Activated CD4-positive, alpha-beta T cell treated with anti-CD3 and anti-CD28 coated beads, Interleukin-2, amount 10 ng/mL, durations not matched to agents 24 days and 14 days (primary cell): ENCODE results near the gene KCNN3. TPM values are rescaled to one million over a fixed set of nuclear protein-coding genes. Genes with fewer than 3 reads are reported as not detected.
A peak's percentile ranks its signal among the peaks of the same experiment; 100 is the strongest.

Source experiments
- DNase-seq: peaks from one replicate; pipeline ENCODE4 v3.0.0; 2022
- H3K27ac Mint-ChIP-seq: one replicate; pipeline ENCODE4 v1.8.0; 2022; ENCODE audit warnings: mild to moderate bottlenecking, mixed read lengths
- H3K27me3 Mint-ChIP-seq: one replicate; pipeline ENCODE4 v1.8.0; 2022; ENCODE audit warnings: mixed read lengths
- H3K36me3 Mint-ChIP-seq: one replicate; pipeline ENCODE4 v1.8.0; 2022; ENCODE audit warnings: low read depth, mild to moderate bottlenecking, mixed read lengths
- H3K4me1 Mint-ChIP-seq: one replicate; pipeline ENCODE4 v1.8.0; 2021; ENCODE audit warnings: mixed read lengths
- H3K4me3 Mint-ChIP-seq: one replicate; pipeline ENCODE4 v1.8.0; 2022; ENCODE audit warnings: mild to moderate bottlenecking, moderate library complexity, mixed read lengths
- H3K9me3 Mint-ChIP-seq: one replicate; pipeline ENCODE4 v1.8.0; 2021; ENCODE audit warnings: mixed read lengths
- intact Hi-C: fragments of 100-400 bp; cut with micrococcal nuclease; formaldehyde crosslinking; loops from one replicate; pipeline ENCODE4 v1.15.1; 2023
- total RNA-seq: library from RNA; stranded (reverse); gene quantifications from 2 replicates; pipeline ENCODE4 v1.2.3, GENCODE V29; 2022

The KCNN3 gene
- total RNA-seq, 1 donor from 2014 or later = 0.35 TPM

- peak overlapping the region; percentile 94 for H3K27ac Mint-ChIP-seq
- H3K27me3 Mint-ChIP-seq = peaks cover 8% of the 10 kb centered on the region
- H3K36me3 Mint-ChIP-seq = no peaks in the 10 kb centered on the region
- DNase-seq = no peak
- H3K9me3 Mint-ChIP-seq = no peaks in the 10 kb centered on the region
- H3K4me3 Mint-ChIP-seq = peak overlapping the region; percentile 90
- H3K4me1 Mint-ChIP-seq = peaks cover 84% of the 10 kb centered on the region
- intact Hi-C loops = loop anchor here (2.0 to 5.0 kb wide), 3 partner anchors 16 to 261 kb away; partner anchors contain the start of gene KCNN3
These were observed 123.3 kb downstream of the KCNN3 start for GRCh38 chr1:154746622-154747299.

DNA sequence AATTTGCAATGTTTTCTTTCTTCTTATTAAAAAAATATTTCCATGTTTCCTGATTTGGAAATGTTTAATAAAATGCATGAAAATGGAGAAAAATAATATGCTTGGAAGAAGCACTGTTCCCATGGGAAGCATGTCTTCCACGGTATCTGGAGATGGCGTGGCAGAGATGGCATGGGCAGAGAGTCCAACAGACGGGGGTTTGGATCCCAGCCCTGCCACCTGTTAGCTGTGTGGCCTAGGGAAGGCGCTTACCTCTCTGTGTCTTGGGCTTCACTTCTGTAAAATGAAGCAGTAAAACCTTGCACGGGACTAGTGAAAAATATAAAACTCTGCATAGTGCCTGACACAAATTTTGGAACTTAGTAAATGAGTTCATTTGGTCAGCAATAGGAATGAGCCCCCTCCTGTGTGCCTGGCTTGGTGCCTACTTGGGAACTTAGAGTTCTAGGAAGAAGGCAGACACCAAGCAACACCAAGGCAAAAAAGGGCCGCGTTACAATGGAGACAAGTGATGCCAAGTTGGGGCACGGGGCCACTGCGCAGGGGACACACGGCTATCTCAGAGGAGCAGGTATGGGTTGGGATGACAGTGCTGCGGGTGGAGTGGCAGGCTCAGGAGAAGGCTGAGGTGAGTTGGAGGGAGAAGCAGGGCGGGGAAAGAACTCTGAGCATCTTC lies 124.2 kb downstream of the KCNN3 start:
- Mint-ChIP-seq H3K4me1 (peaks cover 77% of the 10 kb centered on the region), H3K9me3 (peaks cover 4% of the 10 kb centered on the region), H3K4me3 (peak overlapping the region; percentile 90), H3K36me3 (no peaks in the 10 kb centered on the region), H3K27me3 (peaks cover 8% of the 10 kb centered on the region), H3K27ac (peak overlapping the region; percentile 52)
- intact Hi-C loops = loop anchor here (2.0 to 5.0 kb wide), 5 partner anchors 13 to 261 kb away; partner anchors contain the start of gene KCNN3
- no peak for DNase-seq

- Mint-ChIP-seq H3K9me3 (peaks cover 5% of the 10 kb centered on the region), H3K27me3 (peaks cover 8% of the 10 kb centered on the region), H3K27ac (peak overlapping the region; percentile 75), H3K4me1 (peaks cover 74% of the 10 kb centered on the region), H3K4me3 (peak overlapping the region; percentile 64), H3K36me3 (no peaks in the 10 kb centered on the region)
- DNase-seq = peak; percentile 88
- intact Hi-C loops = loop anchor here (2.0 to 5.0 kb wide), 4 partner anchors 13 to 262 kb away; partner anchors contain the start of gene KCNN3
These were observed 124.8 kb downstream of the KCNN3 start for GRCh38 chr1:154745286-154745731.

DNA sequence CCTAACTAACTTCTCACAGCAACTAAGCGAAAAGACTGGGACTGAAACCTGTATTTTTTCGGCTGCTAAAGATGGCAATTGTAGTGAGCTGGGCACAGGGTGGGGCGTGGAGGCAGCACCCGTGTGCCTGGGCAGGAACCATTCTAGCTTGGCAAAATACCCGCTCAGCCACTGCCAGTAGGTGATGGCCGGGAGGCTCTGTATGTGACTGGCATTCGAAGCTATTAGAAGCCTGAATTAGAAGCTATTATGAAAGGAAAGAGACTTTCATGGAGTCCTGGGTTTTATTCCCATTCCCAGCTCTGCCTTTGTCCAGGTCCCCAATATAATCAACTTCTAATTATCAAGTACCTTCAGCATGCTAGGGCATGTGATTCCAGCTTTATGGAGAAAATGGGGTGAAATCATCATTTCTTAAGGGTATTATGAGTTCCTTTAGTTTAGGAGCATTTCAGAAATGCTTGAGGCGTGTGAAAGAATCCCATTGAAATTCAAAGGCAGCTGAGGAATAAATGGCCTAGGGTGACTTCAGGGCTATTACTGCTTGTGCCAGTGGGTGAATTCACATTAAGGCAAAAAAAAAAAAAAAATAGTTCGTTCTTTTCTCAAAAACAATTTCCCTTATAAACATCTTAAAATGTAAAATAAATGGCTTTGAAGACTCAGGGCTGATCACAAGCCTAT lies 125.6 kb downstream of the KCNN3 start:
- Mint-ChIP-seq H3K9me3 (peaks cover 7% of the 10 kb centered on the region), H3K27ac (no peak overlapping the region), H3K36me3 (no peaks in the 10 kb centered on the region), H3K27me3 (peaks cover 8% of the 10 kb centered on the region), H3K4me1 (peaks cover 73% of the 10 kb centered on the region), H3K4me3 (no peak overlapping the region)
- intact Hi-C loops = loop anchor here (2.0 to 5.0 kb wide), 4 partner anchors 14 to 263 kb away; partner anchors contain the start of gene KCNN3
- DNase-seq = no peak

DNA sequence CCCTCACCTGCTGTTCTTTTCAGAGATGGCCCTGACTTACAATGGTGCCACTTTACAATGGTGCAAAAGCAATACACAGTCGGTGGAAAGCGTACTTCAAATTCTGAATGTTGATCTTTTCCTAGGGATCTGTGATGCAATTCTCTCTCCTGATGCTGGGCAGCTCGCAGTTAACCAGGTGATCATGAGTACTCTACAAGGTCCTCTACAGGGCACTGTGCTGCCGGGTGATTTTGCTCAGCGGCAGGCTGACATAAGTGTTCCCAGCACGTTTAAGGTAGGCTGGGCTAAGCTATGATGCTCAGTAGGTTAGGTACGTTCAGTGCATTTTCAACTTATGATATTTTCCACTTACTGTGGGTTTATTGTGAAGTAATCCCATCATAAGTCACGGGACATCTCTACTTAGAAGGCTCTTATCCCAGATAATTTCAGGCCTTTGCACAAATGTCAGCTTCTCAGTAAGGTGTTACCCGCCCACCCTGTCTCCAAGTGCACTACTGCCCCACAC lies 126.5 kb downstream of the KCNN3 start:
- DNase-seq = no peak
- intact Hi-C loops = loop anchor here (2.0 kb wide), 2 partner anchors 15 to 47 kb away; no protein-coding TSS in a partner anchor
- peaks cover 9% of the 10 kb centered on the region for H3K27me3 Mint-ChIP-seq
- peaks cover 73% of the 10 kb centered on the region for H3K4me1 Mint-ChIP-seq
- H3K9me3 Mint-ChIP-seq = peaks cover 15% of the 10 kb centered on the region
- no peak overlapping the region for H3K27ac Mint-ChIP-seq
- H3K36me3 Mint-ChIP-seq = peaks cover 3% of the 10 kb centered on the region
- H3K4me3 Mint-ChIP-seq = no peak overlapping the region

GRCh38 chr1:154742606-154743005 lies 127.5 kb downstream of the KCNN3 start:
- peaks cover 72% of the 10 kb centered on the region for H3K4me1 Mint-ChIP-seq
- H3K9me3 Mint-ChIP-seq = peaks cover 15% of the 10 kb centered on the region
- H3K36me3 Mint-ChIP-seq = peaks cover 3% of the 10 kb centered on the region
- H3K4me3 Mint-ChIP-seq = no peak overlapping the region
- no peak overlapping the region for H3K27ac Mint-ChIP-seq
- H3K27me3 Mint-ChIP-seq = peaks cover 9% of the 10 kb centered on the region
- intact Hi-C loops = no loop called here
- DNase-seq = no peak

DNA sequence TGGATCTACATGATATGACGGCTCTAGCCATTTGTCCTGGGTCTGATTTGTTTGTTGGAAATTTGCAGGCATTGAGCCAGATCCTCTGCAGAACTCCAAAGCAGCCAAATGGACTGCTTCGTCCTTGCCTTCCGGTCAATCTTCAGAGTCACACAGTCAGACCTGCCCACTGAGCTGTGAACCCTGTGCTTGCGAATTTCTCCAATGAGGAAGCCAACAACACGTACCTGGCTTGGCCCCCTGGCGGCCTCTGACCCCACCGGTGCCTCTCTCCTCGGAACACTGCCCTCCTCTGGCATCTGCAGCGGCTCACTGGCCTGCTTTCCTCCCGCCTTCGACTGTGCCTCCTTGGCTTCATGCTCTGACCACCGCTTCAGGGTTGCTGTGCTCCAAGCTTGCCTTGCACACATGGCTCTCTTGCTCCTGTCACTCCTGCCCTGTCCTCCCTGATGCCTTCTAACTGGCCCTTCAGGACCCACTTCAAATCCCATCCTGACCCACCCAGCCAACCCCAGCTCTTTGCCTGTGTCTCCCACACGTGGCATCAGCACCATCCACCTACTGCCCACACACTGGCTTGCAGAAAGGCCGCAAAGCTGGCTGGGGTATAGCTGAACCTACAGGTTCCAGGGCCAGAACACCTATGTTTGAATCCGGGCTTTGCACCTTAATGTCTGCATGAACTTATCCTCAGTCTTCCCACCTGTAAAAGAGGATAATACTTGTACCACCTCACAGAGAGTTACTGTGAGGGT lies 128.2 kb downstream of the KCNN3 start:
- no peak overlapping the region for H3K4me3 Mint-ChIP-seq
- peaks cover 72% of the 10 kb centered on the region for H3K4me1 Mint-ChIP-seq
- peaks cover 15% of the 10 kb centered on the region for H3K9me3 Mint-ChIP-seq
- H3K27me3 Mint-ChIP-seq = peaks cover 9% of the 10 kb centered on the region
- no peak for DNase-seq
- H3K27ac Mint-ChIP-seq = no peak overlapping the region
- peaks cover 3% of the 10 kb centered on the region for H3K36me3 Mint-ChIP-seq
- intact Hi-C loops = no loop called here

DNA sequence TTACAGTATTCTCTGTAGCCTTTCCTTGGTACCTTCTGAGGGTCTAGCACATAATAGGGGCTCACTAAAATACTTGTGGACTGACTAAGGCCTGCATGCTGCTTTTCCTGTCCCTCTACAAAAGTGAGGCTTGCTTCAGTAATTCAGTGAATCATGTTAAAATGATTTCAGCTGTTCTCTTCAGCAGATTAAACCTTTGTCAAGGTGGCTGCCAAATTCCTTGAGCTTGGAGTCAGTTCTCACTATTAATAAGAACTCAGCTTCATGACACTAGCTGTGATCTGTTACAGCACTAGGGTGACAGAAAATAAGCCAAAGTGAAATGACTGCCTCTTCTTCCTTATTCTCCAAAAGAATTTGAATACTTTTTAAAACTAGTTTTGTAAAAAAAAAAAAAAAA lies 128.8 kb downstream of the KCNN3 start:
- Mint-ChIP-seq H3K36me3 (peaks cover 3% of the 10 kb centered on the region), H3K9me3 (peaks cover 15% of the 10 kb centered on the region), H3K27ac (no peak overlapping the region), H3K27me3 (peaks cover 9% of the 10 kb centered on the region), H3K4me1 (peaks cover 72% of the 10 kb centered on the region), H3K4me3 (no peak overlapping the region)
- DNase-seq = no peak
- intact Hi-C loops = no loop called here

- peaks cover 9% of the 10 kb centered on the region for H3K27me3 Mint-ChIP-seq
- peaks cover 15% of the 10 kb centered on the region for H3K9me3 Mint-ChIP-seq
- peaks cover 3% of the 10 kb centered on the region for H3K36me3 Mint-ChIP-seq
- peak; percentile 60 for DNase-seq
- peaks cover 70% of the 10 kb centered on the region for H3K4me1 Mint-ChIP-seq
- intact Hi-C loops = no loop called here
- H3K4me3 Mint-ChIP-seq = peak overlapping the region; percentile 9
- no peak overlapping the region for H3K27ac Mint-ChIP-seq
These were observed 130.4 kb downstream of the KCNN3 start for GRCh38 chr1:154739654-154740053.

DNA sequence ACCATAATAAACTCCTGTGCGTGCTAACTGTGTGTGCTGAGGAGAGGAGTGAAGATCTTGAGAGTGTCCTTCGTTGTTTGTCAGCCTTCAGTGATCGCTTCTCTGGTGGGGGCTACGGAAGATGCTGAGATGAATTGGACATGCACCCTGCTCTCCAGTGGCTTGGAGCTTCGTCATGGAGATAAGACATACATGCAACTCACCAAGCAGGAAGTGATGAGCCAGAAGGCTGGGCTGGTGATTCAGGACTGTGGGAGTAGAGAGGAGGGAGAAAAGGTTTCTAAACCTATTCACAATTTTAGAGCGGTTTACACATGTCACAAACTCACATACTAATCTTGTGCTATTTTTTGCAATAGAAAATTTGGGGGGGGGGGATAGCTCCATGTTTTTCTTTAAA lies 133.2 kb downstream of the KCNN3 start:
- Mint-ChIP-seq H3K4me3 (peak overlapping the region; percentile 42), H3K4me1 (peaks cover 58% of the 10 kb centered on the region), H3K27ac (peak overlapping the region; percentile 86), H3K36me3 (peaks cover 3% of the 10 kb centered on the region), H3K27me3 (peaks cover 4% of the 10 kb centered on the region), H3K9me3 (peaks cover 15% of the 10 kb centered on the region)
- DNase-seq = peak; percentile 75
- intact Hi-C loops = loop anchor here (1.0 kb wide), 1 partner anchor 11 kb away; no protein-coding TSS in a partner anchor

DNA sequence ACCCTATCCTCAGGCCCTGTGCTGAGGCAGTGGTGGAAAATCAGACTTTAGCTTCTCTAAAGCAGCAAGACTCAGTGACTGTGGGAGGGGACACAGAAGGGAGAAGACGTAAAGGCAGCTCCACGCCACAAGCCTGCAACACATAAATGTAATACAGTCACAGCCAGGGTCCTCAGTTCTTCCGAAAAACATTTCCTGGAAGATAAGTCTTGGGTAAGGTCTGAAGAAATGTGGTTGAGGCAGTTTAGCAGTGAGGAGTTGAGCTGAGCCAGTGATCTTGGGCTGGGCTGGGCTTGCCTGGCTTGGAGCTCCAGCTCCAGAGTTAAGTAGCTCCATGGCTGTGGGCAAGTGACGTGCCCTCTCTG lies 134.3 kb downstream of the KCNN3 start:
- Mint-ChIP-seq H3K27me3 (peaks cover 3% of the 10 kb centered on the region), H3K4me1 (peaks cover 56% of the 10 kb centered on the region), H3K4me3 (no peak overlapping the region), H3K27ac (peak overlapping the region; percentile 89), H3K9me3 (peaks cover 10% of the 10 kb centered on the region), H3K36me3 (peaks cover 3% of the 10 kb centered on the region)
- intact Hi-C loops = no loop called here
- DNase-seq = no peak

- intact Hi-C loops = no loop called here
- Mint-ChIP-seq H3K4me1 (peaks cover 60% of the 10 kb centered on the region), H3K9me3 (peaks cover 10% of the 10 kb centered on the region), H3K27ac (peak overlapping the region; percentile 89), H3K27me3 (peaks cover 3% of the 10 kb centered on the region), H3K36me3 (peaks cover 3% of the 10 kb centered on the region), H3K4me3 (no peak overlapping the region)
- no peak for DNase-seq
These were observed 134.8 kb downstream of the KCNN3 start for GRCh38 chr1:154735061-154735803.
